H9 (cell line): ENCODE results near the gene PSMA4. TPM values are rescaled to one million over a fixed set of nuclear protein-coding genes. Genes with fewer than 3 reads are reported as not detected.

Source experiments
- DNase-seq: peaks from one replicate; pipeline ENCODE4 v3.0.0-alpha.2; 2017
- H2AFZ ChIP-seq: one replicate; pipeline ENCODE4 v1.6.1; 2013; ENCODE audit warnings: mild to moderate bottlenecking, low read length, control low read depth, moderate library complexity
- H2AK5ac ChIP-seq: 2 replicates; pipeline ENCODE4 v1.6.1; 2013; ENCODE audit warnings: low read length, control low read depth, mixed read lengths; ENCODE audit not compliant: insufficient read length
- H2BK120ac ChIP-seq: one replicate; pipeline ENCODE4 v1.6.1; 2013; ENCODE audit warnings: low read depth, mild to moderate bottlenecking, low read length, control low read depth, inconsistent platforms; ENCODE audit not compliant: poor library complexity, severe bottlenecking
- H2BK12ac ChIP-seq: 2 replicates; pipeline ENCODE4 v1.6.1; 2013; ENCODE audit warnings: low read length, control low read depth, mixed read lengths, low read depth; ENCODE audit not compliant: insufficient read length
- H2BK15ac ChIP-seq: 2 replicates; pipeline ENCODE4 v1.6.1; 2013; ENCODE audit warnings: low read depth, low read length, control low read depth
- H2BK20ac ChIP-seq: one replicate; pipeline ENCODE4 v1.6.1; 2013; ENCODE audit warnings: low read depth, mild to moderate bottlenecking, low read length, control low read depth, inconsistent platforms; ENCODE audit not compliant: poor library complexity, severe bottlenecking
- H2BK5ac ChIP-seq: 2 replicates; pipeline ENCODE4 v1.6.1; 2013; ENCODE audit warnings: low read length, control low read depth, mixed read lengths; ENCODE audit not compliant: insufficient read length
- H3K14ac ChIP-seq: 2 replicates; pipeline ENCODE4 v1.6.1; 2013; ENCODE audit warnings: low read length, control low read depth; ENCODE audit not compliant: insufficient read depth
- H3K18ac ChIP-seq: 2 replicates; pipeline ENCODE4 v1.6.1; 2013; ENCODE audit warnings: low read depth, mild to moderate bottlenecking, mixed read lengths, low read length, control low read depth; ENCODE audit not compliant: insufficient read length
- H3K23ac ChIP-seq: 2 replicates; pipeline ENCODE4 v1.6.1; 2013; ENCODE audit warnings: low read length, control low read depth, mixed read lengths, low read depth; ENCODE audit not compliant: insufficient read length
- H3K23me2 ChIP-seq: 2 replicates; pipeline ENCODE4 v1.6.1; 2013; ENCODE audit warnings: low read depth, mild to moderate bottlenecking, mixed read lengths, low read length, control low read depth; ENCODE audit not compliant: insufficient read length, poor library complexity, severe bottlenecking
- H3K27ac ChIP-seq: 2 replicates; pipeline ENCODE4 v1.5.1; 2013; ENCODE audit warnings: low read length, control low read depth, mixed read lengths, low read depth; ENCODE audit not compliant: insufficient read length
- H3K27me3 ChIP-seq: 2 replicates; pipeline ENCODE4 v1.6.1; 2013; ENCODE audit warnings: low read length, control low read depth, inconsistent platforms; ENCODE audit not compliant: insufficient read depth
- H3K4ac ChIP-seq: 2 replicates; pipeline ENCODE4 v1.6.1; 2013; ENCODE audit warnings: low read depth, mild to moderate bottlenecking, control low read depth, inconsistent platforms, low read length, moderate library complexity
- H3K4me1 ChIP-seq: 2 replicates; pipeline ENCODE4 v1.6.1; 2013; ENCODE audit warnings: low read length, control low read depth, inconsistent platforms; ENCODE audit not compliant: insufficient read depth
- H3K4me2 ChIP-seq: 2 replicates; pipeline ENCODE4 v1.6.1; 2013; ENCODE audit warnings: low read length, control low read depth, mixed read lengths; ENCODE audit not compliant: insufficient read length, insufficient read depth
- H3K56ac ChIP-seq: 2 replicates; pipeline ENCODE4 v1.6.1; 2013; ENCODE audit warnings: low read depth, mild to moderate bottlenecking, mixed read lengths, low read length, control low read depth; ENCODE audit not compliant: insufficient read length
- H3K79me1 ChIP-seq: 2 replicates; pipeline ENCODE4 v1.6.1; 2013; ENCODE audit warnings: low read depth, mild to moderate bottlenecking, moderate library complexity, low read length, control low read depth, inconsistent platforms; ENCODE audit not compliant: insufficient read depth, poor library complexity, severe bottlenecking
- H3K79me2 ChIP-seq: 2 replicates; pipeline ENCODE4 v1.6.1; 2013; ENCODE audit warnings: low read length, control low read depth, inconsistent platforms; ENCODE audit not compliant: insufficient read depth
- H3K9ac ChIP-seq: 2 replicates; pipeline ENCODE4 v1.6.1; 2013; ENCODE audit warnings: low read length, control low read depth, mixed read lengths; ENCODE audit not compliant: insufficient read length; ENCODE audit errors: extremely low read depth
- H3K9me3 ChIP-seq: one replicate; pipeline ENCODE4 v1.6.1; 2013; ENCODE audit warnings: low read depth, low read length, inconsistent platforms; ENCODE audit not compliant: control insufficient read depth
- H3T11ph ChIP-seq: one replicate; pipeline ENCODE4 v1.6.1; 2013; ENCODE audit warnings: mild to moderate bottlenecking, low read length, control low read depth, inconsistent platforms
- H4K20me1 ChIP-seq: one replicate; pipeline ENCODE4 v1.6.1; 2013; ENCODE audit not compliant: control insufficient read depth, insufficient read length, insufficient read depth
- H4K5ac ChIP-seq: 2 replicates; pipeline ENCODE4 v1.6.1; 2013; ENCODE audit warnings: low read depth, mild to moderate bottlenecking, mixed read lengths, low read length, control low read depth; ENCODE audit not compliant: insufficient read length
- H4K8ac ChIP-seq: replicated peaks from 2 replicates; pipeline ENCODE4 v1.6.1; 2013; ENCODE audit warnings: low read length, control low read depth, mixed read lengths, low read depth; ENCODE audit not compliant: insufficient read length
- H4K91ac ChIP-seq: 2 replicates; pipeline ENCODE4 v1.6.1; 2013; ENCODE audit warnings: low read depth, mild to moderate bottlenecking, moderate library complexity, mixed read lengths, low read length, control low read depth; ENCODE audit not compliant: insufficient read length
- H3K27ac Mint-ChIP-seq, 3 experiments: 2 replicates in 2 of 3; 3 replicates in 1 of 3; pipeline ENCODE4 v1.8.0; 2020 to 2021; ENCODE audit warnings: mixed read lengths in 3 of 3, mild to moderate bottlenecking in 1 of 3, moderate library complexity in 1 of 3
- H3K27me3 Mint-ChIP-seq: 2 replicates; pipeline ENCODE4 v1.8.0; 2021; ENCODE audit warnings: low read depth, mild to moderate bottlenecking, moderate library complexity, mixed read lengths
- H3K36me3 Mint-ChIP-seq, 3 experiments: 2 replicates in 2 of 3; 3 replicates in 1 of 3; pipeline ENCODE4 v1.8.0; 2020 to 2021; ENCODE audit warnings: low read depth in 3 of 3, mixed read lengths in 3 of 3; ENCODE audit not compliant: insufficient read depth in 1 of 3
- H3K4me1 Mint-ChIP-seq, 2 experiments: 2 replicates each; pipeline ENCODE4 v1.8.0; 2020; ENCODE audit warnings: mixed read lengths in 2 of 2
- H3K4me3 Mint-ChIP-seq, 2 experiments: 2 replicates in 1 of 2; 3 replicates in 1 of 2; pipeline ENCODE4 v1.8.0; 2020 to 2021; ENCODE audit warnings: mild to moderate bottlenecking in 2 of 2, mixed read lengths in 2 of 2, moderate library complexity in 1 of 2
- H3K9me3 Mint-ChIP-seq, 2 experiments: 2 replicates in 1 of 2; 3 replicates in 1 of 2; pipeline ENCODE4 v1.8.0; 2020; ENCODE audit warnings: mild to moderate bottlenecking in 2 of 2, mixed read lengths in 2 of 2, moderate library complexity in 1 of 2
- WGBS: extraction: QIAGEN DNeasy Blood & Tissue Kit; methylation state at CpG from one replicate; pipeline ENCODE4 v1.1.7; 2013; ENCODE audit warnings: missing lambda C conversion rate, low lambda C conversion rate, mixed read lengths; ENCODE audit not compliant: insufficient read length; ENCODE audit errors: extremely low coverage; 5-methylcytosine and 5-hydroxymethylcytosine counted together
- total RNA-seq: library from RNA; stranded (reverse); gene quantifications from 2 replicates; pipeline ENCODE4 v1.2.1, GENCODE V29; 2021
- TF ChIP-seq, protein P1 (sequence below): fragments of 200-600 bp; sonication (generic); conservative IDR thresholded peaks from 3 replicates; pipeline ENCODE4 v1.8.0; 2021; ENCODE audit warnings: antibody characterized with exemption, mild to moderate bottlenecking

The PSMA4 gene
- total RNA-seq, 1 experiment from 2014 or later, result 333 TPM

DNA sequence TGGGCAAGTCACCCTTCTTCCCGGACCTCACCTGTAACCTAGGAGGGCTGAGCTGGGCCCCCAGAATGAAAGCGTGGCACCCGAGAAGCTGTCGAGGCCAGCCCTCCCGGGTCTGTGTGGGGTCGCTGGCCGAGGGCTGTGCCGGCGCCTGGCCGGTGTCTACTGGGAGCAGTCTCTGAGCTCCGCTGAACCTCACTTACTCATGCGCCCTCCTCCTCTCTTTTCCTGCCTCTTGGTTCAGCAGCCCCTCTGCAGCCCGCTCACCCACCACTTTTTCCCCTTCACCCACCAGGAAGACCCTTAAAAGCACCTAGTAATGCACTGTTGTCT lies 32.4 kb upstream of the PSMA4 start:
- Histone ChIP-seq H2BK5ac (no peak overlapping the region), H2AFZ (no peak overlapping the region), H4K91ac (no peak overlapping the region), H3K23me2 (peaks cover 10% of the 10 kb centered on the region), H3K9me3 (no peaks in the 10 kb centered on the region), H2BK120ac (no peak overlapping the region), H2BK15ac (no peak overlapping the region), H3K4ac (no peak overlapping the region), H3K79me2 (no peaks in the 10 kb centered on the region), H4K8ac (no peak overlapping the region), H3K4me1 (no peaks in the 10 kb centered on the region; the same call in 1 of the 2 replicates), H3K56ac (no peak overlapping the region), H3K14ac (peak overlapping the region; percentile 81; the same call in 1 of the 2 replicates), H3K23ac (no peak overlapping the region), H2BK20ac (no peak overlapping the region), H3T11ph (no peak overlapping the region), H3K9ac (peak overlapping the region; percentile 59), H3K18ac (no peak overlapping the region), H2AK5ac (no peak overlapping the region), H2BK12ac (no peak overlapping the region), H4K5ac (no peak overlapping the region), H4K20me1 (no peaks in the 10 kb centered on the region), H3K27ac (no peak overlapping the region), H3K79me1 (no peaks in the 10 kb centered on the region), H3K27me3 (peaks cover 5% of the 10 kb centered on the region; the same call in 1 of the 2 replicates), H3K4me2 (peak overlapping the region; percentile 95)
- Mint-ChIP-seq H3K27me3 (peaks cover 28% of the 10 kb centered on the region), H3K27ac (no peak overlapping the region), H3K9me3 (peaks cover 0 to 5% of the 10 kb centered on the region in 2 experiments; a peak in 3 of 5 replicates), H3K36me3 (no peaks in the 10 kb centered on the region), H3K4me3 (peak overlapping the region; percentile 71 to 91), H3K4me1 (peaks cover 8 to 9% of the 10 kb centered on the region in 2 experiments)
- DNase-seq, result no peak
- WGBS, result no CpG with 5 or more reads among the region's 13 CpGs
- TF ChIP-seq, protein P1, sequence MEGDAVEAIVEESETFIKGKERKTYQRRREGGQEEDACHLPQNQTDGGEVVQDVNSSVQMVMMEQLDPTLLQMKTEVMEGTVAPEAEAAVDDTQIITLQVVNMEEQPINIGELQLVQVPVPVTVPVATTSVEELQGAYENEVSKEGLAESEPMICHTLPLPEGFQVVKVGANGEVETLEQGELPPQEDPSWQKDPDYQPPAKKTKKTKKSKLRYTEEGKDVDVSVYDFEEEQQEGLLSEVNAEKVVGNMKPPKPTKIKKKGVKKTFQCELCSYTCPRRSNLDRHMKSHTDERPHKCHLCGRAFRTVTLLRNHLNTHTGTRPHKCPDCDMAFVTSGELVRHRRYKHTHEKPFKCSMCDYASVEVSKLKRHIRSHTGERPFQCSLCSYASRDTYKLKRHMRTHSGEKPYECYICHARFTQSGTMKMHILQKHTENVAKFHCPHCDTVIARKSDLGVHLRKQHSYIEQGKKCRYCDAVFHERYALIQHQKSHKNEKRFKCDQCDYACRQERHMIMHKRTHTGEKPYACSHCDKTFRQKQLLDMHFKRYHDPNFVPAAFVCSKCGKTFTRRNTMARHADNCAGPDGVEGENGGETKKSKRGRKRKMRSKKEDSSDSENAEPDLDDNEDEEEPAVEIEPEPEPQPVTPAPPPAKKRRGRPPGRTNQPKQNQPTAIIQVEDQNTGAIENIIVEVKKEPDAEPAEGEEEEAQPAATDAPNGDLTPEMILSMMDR, result no peak
